Stimulated activated CD4-positive, alpha-beta T cell treated with anti-CD3 and anti-CD28 coated beads, Interleukin-15, amount 100 ng/mL, for 24 hours (primary cell): ENCODE results near the gene TPPP.

Source experiments
- DNase-seq: peaks from one replicate; pipeline ENCODE4 v3.0.0-alpha.2; 2020

The TPPP gene

DNA sequence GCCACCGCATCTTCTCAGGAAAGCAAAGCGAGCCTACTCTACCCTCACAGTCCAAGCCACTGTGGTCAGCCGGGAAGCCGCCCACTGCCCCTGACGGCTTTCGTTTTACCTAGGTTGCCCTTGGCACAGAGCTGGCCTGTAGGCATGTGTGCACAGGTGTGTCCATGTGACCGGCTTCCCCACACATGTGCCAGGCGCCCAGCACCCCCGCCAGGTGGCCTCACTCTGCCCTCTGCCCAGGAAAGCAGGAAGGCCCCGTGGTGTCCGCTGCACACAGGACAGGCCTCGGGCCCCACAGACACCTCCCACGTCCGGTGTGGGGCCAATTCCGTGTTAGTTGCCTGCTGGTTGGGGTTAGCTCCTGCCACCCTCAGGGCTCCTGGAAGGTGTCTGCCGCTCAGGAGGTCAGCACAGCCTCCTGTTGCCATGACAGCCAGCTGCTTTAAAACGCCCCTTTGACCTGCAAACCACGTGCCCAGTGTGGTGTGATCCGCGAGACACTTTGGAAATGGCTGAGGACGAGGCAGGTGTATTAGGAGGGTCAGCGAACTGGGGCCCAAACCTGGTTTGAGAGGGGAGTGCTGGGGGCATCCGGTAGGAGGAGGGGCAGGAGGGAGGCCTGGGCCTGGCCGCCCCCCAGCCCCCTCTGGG lies 28.7 kb downstream of the TPPP start:
- no peak for DNase-seq

DNA sequence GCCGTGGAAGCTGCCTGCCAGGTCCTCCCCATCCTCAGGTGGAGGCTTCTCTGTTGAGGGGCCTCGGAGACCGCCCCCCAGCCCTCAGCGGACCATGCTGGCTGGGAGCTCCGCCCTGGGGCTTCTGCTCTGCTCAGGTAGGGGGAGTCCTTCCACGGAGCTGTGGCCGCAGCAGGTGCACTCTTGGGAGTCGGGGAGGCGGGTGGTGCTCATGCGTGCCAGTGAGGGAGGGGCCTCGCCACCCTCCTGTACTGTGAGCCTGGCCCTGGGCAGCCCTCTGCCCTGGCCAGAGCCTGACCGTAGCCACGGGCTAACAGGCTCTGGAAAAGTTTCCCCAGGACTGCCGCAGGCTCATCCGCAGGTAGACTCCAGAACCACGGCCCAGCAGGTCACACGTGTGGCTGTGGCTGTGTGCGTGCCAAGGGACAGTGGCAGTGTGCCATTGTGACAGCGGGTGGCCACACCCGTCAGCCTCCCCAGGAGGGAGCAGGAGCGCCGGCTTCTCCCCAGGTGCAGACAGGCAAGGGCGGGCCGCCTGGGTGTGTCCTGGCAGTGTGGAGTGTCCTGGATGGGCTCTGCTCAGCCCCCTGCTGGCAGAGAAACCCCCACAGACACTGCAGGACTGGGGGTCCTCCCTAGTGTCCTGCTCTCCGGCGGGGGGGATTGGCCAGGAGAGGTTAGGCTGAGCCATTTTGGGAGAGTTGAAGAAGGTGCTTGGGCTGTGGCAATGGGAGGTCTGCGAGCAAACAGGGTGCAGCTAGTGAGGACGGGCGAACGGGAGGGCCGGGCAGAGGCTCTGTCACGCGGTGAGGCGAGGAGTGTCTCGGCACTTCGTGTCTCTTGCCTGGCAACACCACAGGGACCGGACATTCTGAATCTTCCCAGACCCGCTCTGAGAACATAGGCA lies 29.5 kb downstream of the TPPP start:
- no peak for DNase-seq

DNA sequence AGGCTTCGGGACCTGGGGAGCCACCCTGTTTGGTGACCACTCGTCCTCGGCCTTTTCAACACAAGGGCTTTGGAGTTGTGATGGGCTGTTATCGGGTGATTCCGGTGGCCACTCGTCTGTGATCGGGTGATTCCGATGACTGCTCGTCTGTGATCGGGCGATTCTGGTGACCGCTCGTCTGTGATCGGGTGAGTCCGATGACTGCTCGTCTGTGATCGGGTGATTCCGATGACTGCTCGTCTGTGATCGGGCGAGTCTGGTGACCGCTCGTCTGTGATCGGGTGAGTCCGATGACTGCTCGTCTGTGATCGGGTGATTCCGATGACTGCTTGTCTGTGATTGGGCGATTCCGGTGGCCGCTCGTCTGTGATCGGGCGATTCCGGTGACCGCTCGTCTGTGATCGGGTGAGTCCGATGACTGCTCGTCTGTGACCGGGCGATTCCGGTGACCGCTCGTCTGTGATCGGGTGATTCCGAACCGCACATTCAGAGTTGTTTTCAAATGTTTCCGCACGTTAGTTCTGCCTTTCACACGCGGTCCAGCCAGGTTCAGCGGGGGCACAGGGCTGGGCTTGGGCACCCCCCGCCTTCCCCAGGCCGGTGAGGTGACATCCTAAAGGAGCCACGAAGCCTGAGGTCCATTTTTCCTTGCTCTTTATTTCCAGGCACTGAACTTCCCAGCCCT lies 30.3 kb downstream of the TPPP start:
- no peak for DNase-seq

DNA sequence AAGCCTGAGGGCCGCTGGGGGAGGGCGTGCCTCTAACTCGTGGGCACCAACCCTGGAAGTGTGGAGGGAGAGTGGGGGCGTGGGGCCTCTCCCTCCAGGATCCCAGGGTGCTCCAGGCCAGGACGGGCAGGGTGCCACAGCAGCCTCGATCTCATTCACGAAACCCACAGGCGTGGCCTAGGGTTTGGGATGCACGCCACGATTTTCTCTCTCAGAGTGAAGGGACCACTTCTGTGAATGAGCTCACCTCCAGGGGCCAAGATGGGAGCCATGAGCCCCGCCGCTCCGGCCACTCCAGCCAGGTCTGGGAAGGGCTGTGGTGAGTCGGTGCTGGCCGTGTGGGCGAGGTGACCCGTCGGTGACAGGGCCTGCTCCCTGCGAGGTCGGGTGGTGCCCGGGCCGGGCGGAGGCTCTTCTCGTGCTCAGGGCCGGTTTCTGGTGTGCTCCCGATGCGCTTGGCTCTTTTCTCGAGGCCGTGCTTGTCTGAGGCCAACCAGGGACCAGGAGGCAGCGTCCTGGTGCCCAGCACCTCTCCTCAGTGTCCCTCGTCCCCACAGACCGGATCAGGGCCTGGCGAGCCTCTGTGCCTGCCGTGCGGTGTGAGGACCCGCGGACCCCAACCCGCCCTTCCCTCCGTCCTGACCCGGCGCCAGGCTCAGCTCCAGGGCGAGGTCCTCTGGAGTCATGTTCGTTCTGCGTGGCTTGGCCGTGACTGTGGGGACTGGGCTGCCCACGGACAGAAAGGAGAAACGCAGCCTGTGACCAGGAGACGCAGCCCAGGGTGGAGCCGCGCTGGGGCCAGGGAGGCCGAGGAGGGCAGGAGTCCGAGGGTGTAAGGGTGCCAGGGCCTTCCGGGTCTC lies 31.0 kb downstream of the TPPP start:
- DNase-seq, result no peak

DNA sequence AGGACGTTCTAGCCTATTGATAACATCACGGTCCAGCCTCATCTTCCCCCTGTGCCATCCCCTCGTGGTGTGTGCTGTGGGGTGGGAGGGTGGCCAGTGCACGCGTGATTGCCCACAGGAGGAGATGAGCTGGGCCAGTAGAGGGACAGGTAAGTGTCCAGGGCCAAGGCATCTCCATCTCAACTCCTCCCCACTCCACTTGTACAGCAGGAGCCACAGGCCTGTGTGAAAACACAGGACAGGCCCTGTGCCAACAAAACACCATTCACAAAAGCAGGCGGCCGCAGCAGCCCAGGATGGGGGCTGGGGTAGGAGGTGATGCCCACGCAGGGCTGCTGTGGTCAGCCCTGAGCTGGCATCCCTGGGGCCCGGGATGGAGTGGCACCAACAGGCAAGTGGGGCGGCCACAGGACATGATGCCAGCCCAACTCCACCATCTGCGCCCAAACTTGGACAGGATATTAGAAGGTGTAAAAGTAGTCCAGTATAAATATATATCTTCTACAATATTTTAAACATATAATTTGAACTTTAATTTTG lies 32.6 kb downstream of the TPPP start:
- no peak for DNase-seq

DNA sequence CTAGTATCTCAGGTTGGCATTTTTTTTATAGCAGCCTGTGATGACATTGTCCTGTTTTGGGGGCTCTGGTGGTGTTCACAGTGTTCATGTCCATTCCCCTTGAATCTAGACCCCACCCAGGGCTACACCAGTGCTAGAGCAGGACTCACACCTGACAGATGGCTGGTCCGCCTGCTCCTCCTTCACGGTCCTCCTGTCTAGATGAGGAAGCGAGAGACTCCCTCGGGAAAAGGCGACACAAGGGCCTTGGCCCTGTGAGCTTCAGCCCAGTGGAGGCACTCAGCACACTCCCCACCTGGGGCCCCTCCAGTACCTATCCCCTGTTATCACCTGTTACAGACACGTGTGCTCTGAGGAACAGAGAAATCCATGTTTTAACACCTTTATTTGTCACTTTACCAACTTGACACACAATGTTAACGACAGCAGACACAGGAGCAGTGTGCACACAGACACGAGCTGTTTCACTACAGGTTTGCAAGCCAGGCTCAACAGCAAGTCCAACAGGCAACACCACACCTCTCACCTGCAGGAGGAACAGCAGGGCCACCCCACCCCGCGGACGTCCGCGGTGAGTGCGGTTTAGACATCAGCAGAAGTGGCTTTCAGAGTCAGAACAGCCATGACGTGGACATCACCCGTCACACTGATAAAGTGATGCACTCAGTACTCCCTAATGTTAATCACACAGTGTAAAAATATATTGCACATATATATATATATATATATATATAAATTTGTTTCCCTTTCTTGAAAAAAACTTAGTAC lies 33.5 kb downstream of the TPPP start:
- no peak for DNase-seq

DNA sequence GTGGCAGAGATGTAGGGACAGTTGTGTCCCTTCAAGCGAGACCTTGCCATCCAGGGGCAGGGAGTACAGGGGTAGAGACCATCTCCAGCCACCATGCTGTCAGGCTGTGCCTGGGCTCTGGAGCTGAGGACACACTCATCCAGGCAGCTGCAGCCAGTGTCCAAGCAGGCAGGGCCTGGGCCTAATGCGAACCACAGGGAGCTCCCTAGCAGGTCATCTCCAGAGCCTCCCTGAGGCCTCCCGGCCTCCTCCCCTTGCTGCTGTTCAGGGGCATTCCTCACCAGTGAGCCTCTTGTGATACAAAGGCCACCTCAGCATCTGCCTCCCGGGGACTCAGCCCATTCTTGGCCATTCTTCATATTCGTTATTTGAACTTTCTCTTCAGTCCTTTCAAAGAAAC lies 35.0 kb downstream of the TPPP start:
- no peak for DNase-seq

DNA sequence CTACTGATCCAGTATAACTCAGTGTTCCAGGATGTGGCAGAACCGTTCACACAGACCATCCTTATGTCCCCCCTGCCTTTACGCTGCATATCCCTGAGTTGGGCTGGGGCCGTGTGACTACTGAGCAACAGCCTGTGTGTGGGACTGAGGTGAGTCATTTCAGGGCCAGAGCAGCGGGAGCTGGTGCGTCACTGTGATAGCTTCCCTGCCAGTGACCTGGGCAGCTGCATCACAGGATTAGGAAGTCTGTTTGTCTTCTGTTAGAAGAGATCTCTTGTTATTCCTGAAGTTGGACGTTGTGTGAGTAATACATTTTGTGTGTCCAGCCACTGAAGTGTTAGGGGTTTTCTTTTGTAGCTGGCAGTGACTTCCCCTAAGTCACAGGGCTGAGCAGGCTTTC lies 35.6 kb downstream of the TPPP start:
- no peak for DNase-seq

DNA sequence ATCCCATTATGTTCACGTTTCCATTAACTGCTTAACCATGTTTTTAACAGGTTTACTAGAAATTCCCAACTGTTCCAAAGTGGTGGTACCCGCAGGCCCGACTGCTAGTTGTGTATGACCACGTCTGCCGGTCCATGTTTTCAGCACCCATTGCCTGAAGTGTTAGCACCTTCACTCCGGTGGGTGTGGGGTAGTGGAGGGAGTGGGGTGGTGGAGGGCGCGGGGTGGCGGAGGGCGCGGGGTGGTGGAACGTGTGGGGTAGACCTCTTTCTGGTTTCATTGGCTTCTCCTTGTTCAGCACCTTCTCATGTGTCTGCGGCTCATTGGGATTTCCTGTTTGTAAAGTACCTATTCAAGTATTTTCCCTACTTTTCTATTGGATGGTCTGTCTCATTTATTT lies 37.7 kb downstream of the TPPP start:
- DNase-seq, result no peak

DNA sequence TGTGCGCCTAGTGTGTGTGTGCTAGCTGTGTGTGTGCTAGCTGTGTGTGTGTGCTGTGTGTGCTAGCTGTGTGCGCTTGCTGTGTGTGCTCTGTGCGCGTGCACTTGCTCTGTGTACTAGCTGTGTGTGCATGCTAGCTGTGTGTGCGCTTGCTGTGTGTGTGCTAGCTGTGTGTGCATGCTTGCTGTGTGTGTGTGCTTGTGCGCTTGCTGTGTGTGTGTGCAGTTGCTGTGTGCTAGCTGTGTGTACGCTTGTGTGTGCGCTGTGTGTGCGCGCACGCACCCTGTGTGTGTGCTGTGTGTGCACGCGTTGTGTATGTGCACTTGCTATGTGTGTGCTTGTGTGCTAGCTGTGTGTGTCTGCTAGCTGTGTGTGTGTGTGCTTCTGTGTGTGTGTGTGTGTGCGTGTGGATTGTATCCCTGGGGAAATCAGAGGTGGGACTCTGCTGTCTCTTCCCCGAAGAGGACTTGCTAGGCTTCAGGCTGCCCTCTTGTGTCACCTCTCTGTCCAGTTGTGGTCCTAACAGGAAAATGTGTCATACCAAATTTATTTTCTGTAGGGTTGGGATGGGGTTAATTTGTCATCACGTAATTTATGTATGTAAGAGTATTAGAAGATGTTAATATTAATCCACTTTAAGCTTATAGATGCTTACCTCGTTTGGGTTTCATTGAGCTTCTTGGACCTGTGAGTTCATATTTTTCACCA lies 38.9 kb downstream of the TPPP start:
- DNase-seq, result no peak

DNA sequence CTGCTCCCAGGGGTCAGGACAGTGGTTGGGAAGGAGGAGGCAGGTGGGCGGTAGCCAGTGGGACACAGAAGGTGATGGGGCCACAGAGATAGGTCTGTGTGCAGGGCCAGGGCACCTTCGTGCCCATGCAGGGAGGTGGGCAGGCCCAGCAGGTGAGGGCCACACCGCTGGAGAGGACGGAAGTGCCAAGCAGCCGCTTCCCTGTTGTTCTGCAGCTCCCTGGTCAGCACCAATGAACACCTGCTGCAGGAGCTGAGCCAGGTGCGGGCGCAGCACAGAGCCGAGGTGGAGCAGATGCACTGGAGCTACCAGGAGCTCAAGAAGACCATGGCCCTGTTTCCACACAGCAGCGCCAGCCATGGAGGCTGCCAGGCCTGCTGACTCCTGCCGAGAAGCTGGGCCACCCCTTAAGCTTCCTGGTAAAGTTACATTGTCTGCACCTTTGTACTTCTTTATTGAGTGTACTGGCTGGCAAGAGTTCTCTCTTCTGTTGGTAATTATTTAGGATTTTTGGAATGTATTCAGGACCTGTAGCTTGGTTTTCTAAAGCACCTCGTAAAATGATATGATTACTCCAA lies 40.3 kb downstream of the TPPP start:
- no peak for DNase-seq

DNA sequence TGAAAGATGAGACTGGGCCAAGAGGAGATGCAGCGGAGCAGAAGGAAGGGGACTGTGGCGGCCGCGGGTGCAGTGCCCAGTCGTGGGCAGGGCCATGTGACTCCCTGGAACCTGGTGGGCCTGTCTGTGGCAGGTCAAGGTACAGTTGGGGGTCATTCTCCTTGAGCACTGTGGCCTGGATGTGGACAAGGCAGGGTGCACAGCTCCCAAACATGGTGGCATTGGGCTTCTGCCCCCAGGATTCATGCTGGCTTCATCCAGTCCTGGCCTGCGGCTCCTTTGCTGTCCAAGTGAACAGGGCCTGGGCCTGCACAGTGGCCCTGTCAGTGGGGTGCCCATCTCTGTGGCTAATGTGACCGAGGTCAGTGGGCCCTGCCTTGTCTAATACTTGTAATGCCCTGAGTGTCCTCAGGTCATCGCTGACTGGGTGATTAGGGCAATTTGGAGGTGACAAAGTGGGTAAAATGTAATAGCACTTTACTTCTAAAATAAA lies 41.1 kb downstream of the TPPP start:
- DNase-seq, result no peak

DNA sequence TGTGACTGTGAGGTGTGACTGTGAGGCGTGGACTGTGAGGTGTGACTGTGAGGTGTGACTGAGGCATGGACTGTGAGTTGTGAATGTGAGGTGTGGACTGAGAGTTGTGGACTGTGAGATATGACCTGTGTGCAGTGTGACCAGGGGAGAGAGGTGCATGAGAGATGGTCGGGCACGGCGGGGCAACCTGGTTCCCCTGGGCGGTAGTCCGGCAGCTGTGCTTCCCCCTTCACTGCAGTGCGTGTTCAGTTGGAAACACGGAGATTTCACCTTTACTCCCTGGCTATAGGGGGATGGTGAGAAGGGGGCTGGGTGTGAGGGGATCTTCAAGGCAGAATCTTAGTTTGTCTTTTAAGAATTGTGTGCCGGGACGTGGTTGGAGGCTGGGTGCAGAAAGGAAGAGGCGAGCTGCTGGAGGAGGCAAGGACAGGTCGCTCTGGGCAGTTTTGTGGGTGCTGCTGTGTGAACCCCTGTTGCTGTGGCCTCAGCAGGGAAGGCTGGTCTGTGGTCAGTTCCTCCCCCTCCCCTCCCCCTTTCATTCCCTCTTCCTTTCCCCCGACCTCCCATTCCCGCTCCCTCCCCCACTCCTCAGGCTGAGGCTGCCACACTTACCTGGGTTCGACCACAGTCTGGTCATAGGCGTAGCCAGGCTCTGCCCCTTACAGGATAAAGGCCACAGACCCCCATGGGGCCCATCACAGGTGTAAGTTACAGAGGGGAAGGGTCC lies 41.7 kb downstream of the TPPP start:
- DNase-seq, result no peak

DNA sequence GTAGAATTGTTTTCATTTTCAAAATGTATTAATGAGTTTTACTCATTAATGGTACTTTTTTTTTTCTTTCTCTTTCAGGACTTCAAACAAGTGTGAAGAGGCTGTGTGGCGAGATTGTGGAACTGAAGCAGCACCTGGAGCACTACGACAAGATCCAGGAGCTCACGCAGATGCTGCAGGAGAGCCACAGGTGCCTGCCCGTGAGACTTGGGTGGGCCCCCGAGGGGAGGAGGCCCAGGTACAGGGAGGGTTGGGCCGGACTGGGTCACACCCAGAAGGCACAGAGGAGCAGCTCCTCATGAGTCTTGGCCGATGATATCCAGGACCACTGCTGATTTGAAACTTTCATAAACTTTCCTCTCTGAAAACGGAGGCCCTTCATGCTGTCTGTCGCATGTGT lies 45.4 kb downstream of the TPPP start:
- no peak for DNase-seq

DNA sequence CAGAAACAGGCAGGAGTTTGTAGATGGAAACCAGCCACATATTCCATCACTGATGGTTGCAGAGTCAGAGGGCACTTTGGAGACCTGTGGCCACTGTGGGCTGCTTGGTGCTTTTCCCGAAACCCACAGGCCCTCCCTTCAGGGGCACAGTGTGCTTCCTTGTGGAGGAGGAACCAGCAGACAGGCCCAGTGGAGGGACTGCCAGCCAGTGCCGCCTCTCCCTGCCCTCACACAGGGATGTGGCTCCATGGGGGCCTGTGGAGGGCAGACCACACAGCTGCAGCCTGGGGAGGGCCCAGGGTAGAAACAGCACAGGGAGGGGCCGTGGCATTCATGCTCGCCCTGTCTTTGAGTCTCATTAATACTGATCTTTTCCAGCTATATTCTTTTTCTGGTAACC lies 45.8 kb downstream of the TPPP start:
- no peak for DNase-seq

DNA sequence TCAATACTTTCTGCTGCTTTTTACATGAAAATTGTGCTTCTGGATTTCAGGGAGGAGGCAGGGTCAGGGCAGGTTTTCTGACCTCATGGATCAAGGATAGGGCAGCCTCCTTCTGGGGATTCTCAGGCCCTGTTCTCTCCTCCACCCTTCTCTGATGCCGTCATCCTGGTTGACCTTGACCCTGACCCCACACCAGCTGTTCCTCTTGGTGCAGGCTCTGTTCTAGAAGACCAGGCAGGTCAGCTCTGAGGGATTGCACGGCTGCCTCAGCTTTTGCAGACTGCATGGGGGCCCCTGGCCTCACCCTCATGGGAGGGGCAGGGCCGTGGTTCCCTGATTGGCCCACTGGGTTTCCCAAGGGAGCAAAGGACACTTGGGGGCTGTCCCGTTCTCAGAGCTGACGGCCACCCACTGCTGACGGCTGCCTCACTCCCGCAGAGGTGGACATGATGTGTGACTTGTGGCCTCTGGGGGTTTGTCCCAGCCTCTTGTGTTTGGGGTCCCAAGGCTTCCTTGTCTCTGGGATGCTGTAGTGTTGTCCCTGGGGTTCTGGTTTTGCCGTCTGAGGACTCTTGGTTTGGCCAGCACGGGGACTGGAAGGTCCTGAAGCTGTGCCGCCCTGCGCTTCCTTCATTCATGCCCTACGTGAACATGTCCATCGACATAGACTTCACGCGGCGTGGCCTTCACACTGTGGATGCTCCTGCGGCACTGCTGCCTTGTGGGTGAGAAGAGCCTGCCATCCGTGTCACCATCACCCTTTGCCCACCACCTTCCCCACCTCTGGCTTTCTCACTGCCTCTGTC lies 46.6 kb downstream of the TPPP start:
- DNase-seq, result no peak

DNA sequence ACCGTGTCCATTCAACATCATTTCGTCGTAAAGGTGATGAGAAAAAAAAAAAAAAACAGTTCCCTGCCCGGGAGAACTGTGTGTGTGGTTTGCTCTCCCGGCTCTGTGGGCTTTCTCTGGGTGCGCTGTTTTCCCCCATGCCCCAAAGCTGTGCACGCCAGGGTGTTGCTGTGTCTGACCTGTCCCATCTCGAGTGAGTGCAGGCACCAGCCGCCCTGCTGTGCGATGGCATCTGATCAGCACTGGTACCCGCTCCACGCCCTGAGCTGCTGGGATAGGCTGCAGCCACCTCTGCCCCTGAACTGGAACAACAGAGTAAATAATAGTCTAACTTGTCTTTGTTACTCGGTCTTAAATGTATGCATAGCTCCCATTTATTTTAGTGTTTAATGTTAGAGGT lies 47.7 kb downstream of the TPPP start:
- DNase-seq, result no peak

DNA sequence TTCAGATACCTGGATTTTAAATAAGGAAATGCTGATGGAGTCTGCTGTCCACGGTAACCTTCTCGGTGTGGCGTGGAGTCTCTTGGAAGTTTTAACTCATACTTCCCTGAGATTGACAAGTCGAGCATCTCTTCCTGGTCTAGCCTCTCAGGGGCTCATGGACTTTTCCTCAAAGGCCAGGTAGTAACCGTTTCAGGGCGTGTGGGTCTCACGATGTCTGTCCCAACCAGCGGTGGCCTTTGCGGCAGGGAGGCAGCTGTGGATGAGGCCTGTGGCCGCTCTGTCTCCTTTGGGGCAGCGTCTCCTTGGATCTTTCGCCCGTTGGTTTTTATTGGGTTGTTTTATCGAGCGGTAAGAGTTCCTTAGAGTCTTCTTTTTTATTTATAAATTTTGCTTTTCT lies 48.2 kb downstream of the TPPP start:
- no peak for DNase-seq

DNA sequence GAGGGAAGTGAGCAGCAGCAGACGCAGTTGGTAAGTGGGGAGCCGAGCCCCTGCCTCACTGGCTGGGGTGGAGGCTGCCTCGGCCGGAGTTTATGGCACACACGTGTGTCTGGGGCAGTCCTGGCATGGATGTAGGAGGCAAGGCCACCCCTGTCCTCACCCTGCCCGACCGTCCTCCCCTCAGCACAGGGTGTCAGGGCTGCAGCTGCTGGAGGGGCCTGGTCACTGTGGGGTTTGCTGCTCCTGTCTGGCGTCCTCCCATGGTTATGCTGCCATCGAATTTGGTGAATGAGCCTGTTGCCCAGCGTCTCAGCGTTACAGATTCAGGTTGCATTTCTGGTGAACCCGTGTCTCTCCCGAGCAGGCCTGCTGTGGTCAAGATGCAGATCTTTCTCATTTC lies 48.6 kb downstream of the TPPP start:
- no peak for DNase-seq
